Neural progenitor cell (in vitro differentiated cells): ENCODE results near the gene HOXA11.

ENCODE experiments used
- EZH2 ChIP-seq: fragments of 200-600 bp; sonication (generic); IDR thresholded peaks from 2 replicates; pipeline ENCODE4 v1.6.1; 2017; ENCODE audit warnings: antibody characterized with exemption, mild to moderate bottlenecking, moderate library complexity
- TF ChIP-seq, protein P1 (sequence below): fragments of 200-600 bp; sonication (generic); IDR thresholded peaks from 2 replicates; pipeline ENCODE4 v1.5.1; 2017; ENCODE audit warnings: antibody characterized with exemption, mild to moderate bottlenecking

DNA sequence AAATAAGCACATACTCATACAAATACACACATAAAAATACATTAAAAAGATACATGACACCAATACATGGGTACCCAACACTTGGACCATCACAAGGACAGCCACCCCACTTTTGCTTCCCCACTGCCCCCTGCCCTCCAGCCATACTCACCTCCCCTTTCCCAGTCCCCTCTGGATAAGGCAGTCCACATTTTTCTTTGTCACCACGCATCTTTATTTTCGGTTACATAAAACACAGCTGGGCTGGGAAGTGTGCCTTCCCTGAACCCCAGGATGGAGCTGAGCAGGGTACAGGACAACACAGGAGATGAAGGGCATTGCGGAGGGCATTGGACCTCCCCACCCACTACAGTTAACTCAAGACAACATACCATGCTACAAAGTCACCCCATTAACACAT is 31.5 kb downstream of the HOXA11 start:
- TF ChIP-seq, protein P1, sequence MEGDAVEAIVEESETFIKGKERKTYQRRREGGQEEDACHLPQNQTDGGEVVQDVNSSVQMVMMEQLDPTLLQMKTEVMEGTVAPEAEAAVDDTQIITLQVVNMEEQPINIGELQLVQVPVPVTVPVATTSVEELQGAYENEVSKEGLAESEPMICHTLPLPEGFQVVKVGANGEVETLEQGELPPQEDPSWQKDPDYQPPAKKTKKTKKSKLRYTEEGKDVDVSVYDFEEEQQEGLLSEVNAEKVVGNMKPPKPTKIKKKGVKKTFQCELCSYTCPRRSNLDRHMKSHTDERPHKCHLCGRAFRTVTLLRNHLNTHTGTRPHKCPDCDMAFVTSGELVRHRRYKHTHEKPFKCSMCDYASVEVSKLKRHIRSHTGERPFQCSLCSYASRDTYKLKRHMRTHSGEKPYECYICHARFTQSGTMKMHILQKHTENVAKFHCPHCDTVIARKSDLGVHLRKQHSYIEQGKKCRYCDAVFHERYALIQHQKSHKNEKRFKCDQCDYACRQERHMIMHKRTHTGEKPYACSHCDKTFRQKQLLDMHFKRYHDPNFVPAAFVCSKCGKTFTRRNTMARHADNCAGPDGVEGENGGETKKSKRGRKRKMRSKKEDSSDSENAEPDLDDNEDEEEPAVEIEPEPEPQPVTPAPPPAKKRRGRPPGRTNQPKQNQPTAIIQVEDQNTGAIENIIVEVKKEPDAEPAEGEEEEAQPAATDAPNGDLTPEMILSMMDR = no peak
- no peak for TF ChIP-seq EZH2
